ENCODE data around the gene GSTCD. TPM values are rescaled to one million over a fixed set of nuclear protein-coding genes. Genes with fewer than 3 reads are reported as not detected.
"Not testable (repeated sequence)": the region's sequence is repeated elsewhere in the genome, so short reads cannot be mapped to it uniquely, and the experiment has no call there.

GSTCD gene
- total RNA-seq, 1 experiment from 2014 or later, result 17.9 TPM

GRCh38 chr4:105845559-105845958 lies 137.0 kb downstream of the GSTCD start:
- no peak for DNase-seq
- H3K27me3 Mint-ChIP-seq (ENCODE audit: low read depth), result no peaks in the 10 kb centered on the region
- H3K27ac ChIP-seq (ENCODE audit: insufficient read length, low read depth, low read length), result no peak overlapping the region

GRCh38 chr4:105848359-105848758 lies 139.8 kb downstream of the GSTCD start:
- not testable (repeated sequence) for H3K18ac ChIP-seq (ENCODE audit: insufficient read length, low read depth, low read length); H3K9me3 Mint-ChIP-seq; H2AK5ac ChIP-seq (ENCODE audit: insufficient read length, low read length); H3K27me3 ChIP-seq (ENCODE audit: insufficient read depth, low read length); H2BK120ac ChIP-seq (ENCODE audit: low read depth, low read length, poor library complexity, severe bottlenecking); H4K20me1 ChIP-seq (ENCODE audit: control insufficient read depth, insufficient read depth, insufficient read length); H2BK20ac ChIP-seq (ENCODE audit: low read depth, low read length, poor library complexity, severe bottlenecking); H4K8ac ChIP-seq (replicated peaks; ENCODE audit: insufficient read length, low read depth, low read length); H3K9ac ChIP-seq (ENCODE audit: extremely low read depth, insufficient read length, low read length); H3K14ac ChIP-seq (ENCODE audit: insufficient read depth, low read length); H3K4me1 ChIP-seq (ENCODE audit: insufficient read depth, low read length); DNase-seq; H3K9me3 ChIP-seq (ENCODE audit: control insufficient read depth, low read depth, low read length); H3K79me2 ChIP-seq (ENCODE audit: insufficient read depth, low read length); H3K56ac ChIP-seq (ENCODE audit: insufficient read length, low read depth, low read length); H3K4me2 ChIP-seq (ENCODE audit: insufficient read depth, insufficient read length, low read length); H3K36me3 Mint-ChIP-seq (ENCODE audit: insufficient read depth in 1 of 3, low read depth in 3 of 3); H4K5ac ChIP-seq (ENCODE audit: insufficient read length, low read depth, low read length); H3K4ac ChIP-seq (ENCODE audit: low read depth, low read length); H2BK15ac ChIP-seq (ENCODE audit: low read depth, low read length); H3K23me2 ChIP-seq (ENCODE audit: insufficient read length, low read depth, low read length, poor library complexity, severe bottlenecking); H3K4me3 Mint-ChIP-seq; H3K27ac Mint-ChIP-seq; H3T11ph ChIP-seq (ENCODE audit: low read length); H2BK12ac ChIP-seq (ENCODE audit: insufficient read length, low read depth, low read length); H3K23ac ChIP-seq (ENCODE audit: insufficient read length, low read depth, low read length); H3K27me3 Mint-ChIP-seq (ENCODE audit: low read depth); H4K91ac ChIP-seq (ENCODE audit: insufficient read length, low read depth, low read length); H3K4me1 Mint-ChIP-seq; H3K79me1 ChIP-seq (ENCODE audit: insufficient read depth, low read depth, low read length, poor library complexity, severe bottlenecking); H2AFZ ChIP-seq (ENCODE audit: low read length); H2BK5ac ChIP-seq (ENCODE audit: insufficient read length, low read length); H3K27ac ChIP-seq (ENCODE audit: insufficient read length, low read depth, low read length)
- WGBS (ENCODE audit: extremely low coverage, insufficient read length, low lambda C conversion rate), result no CpG with 5 or more reads among the region's 6 CpGs

More at GRCh38 chr4:105845559-105845958, 137.0 kb downstream of the GSTCD start:
- H2BK15ac ChIP-seq (ENCODE audit: low read depth, low read length), result no peak overlapping the region
- no peaks in the 10 kb centered on the region for H3K23me2 ChIP-seq (ENCODE audit: insufficient read length, low read depth, low read length, poor library complexity, severe bottlenecking)
- H4K20me1 ChIP-seq (ENCODE audit: control insufficient read depth, insufficient read depth, insufficient read length), result no peaks in the 10 kb centered on the region
- H3K27me3 ChIP-seq (ENCODE audit: insufficient read depth, low read length), result no peaks in the 10 kb centered on the region
- no peak overlapping the region for H2BK12ac ChIP-seq (ENCODE audit: insufficient read length, low read depth, low read length)
- H4K91ac ChIP-seq (ENCODE audit: insufficient read length, low read depth, low read length), result no peak overlapping the region
- no peak overlapping the region for H2AK5ac ChIP-seq (ENCODE audit: insufficient read length, low read length)
- H2BK20ac ChIP-seq (ENCODE audit: low read depth, low read length, poor library complexity, severe bottlenecking), result no peak overlapping the region
- Mint-ChIP-seq H3K27ac (peak overlapping the region in 2 of 3 experiments; percentile 4 to 38; a peak in 2 of 7 replicates), H3K4me3 (no peak overlapping the region), H3K4me1 (peaks cover 6 to 7% of the 10 kb centered on the region in 2 experiments; a peak in 3 of 4 replicates), H3K9me3 (no peaks in the 10 kb centered on the region), H3K36me3 (ENCODE audit: insufficient read depth in 1 of 3, low read depth in 3 of 3) (peaks cover 0 to 4% (median 3%) of the 10 kb centered on the region in 3 experiments; a peak in 6 of 7 replicates)
- no peak overlapping the region for H3K23ac ChIP-seq (ENCODE audit: insufficient read length, low read depth, low read length)
- no peak overlapping the region for H3K14ac ChIP-seq (ENCODE audit: insufficient read depth, low read length)
- no peak overlapping the region for H4K5ac ChIP-seq (ENCODE audit: insufficient read length, low read depth, low read length)
- no peak overlapping the region for H2AFZ ChIP-seq (ENCODE audit: low read length)
- no peak overlapping the region for H3K4me2 ChIP-seq (ENCODE audit: insufficient read depth, insufficient read length, low read length)
- no peak overlapping the region for H3K9ac ChIP-seq (ENCODE audit: extremely low read depth, insufficient read length, low read length)
- no CpG with 5 or more reads among the region's 3 CpGs for WGBS (ENCODE audit: extremely low coverage, insufficient read length, low lambda C conversion rate)
- no peak for TF ChIP-seq CTCF (conservative IDR thresholded peaks at IDR 0.05)
- no peaks in the 10 kb centered on the region for H3K9me3 ChIP-seq (ENCODE audit: control insufficient read depth, low read depth, low read length)
- H2BK5ac ChIP-seq (ENCODE audit: insufficient read length, low read length), result no peak overlapping the region
- no peak overlapping the region for H3K4ac ChIP-seq (ENCODE audit: low read depth, low read length)
- H3K56ac ChIP-seq (ENCODE audit: insufficient read length, low read depth, low read length), result no peak overlapping the region
- H3K79me1 ChIP-seq (ENCODE audit: insufficient read depth, low read depth, low read length, poor library complexity, severe bottlenecking), result no peaks in the 10 kb centered on the region
- no peaks in the 10 kb centered on the region; the same call in 1 of the 2 replicates for H3K4me1 ChIP-seq (ENCODE audit: insufficient read depth, low read length)
- H4K8ac ChIP-seq (replicated peaks; ENCODE audit: insufficient read length, low read depth, low read length), result no peak overlapping the region
- H2BK120ac ChIP-seq (ENCODE audit: low read depth, low read length, poor library complexity, severe bottlenecking), result no peak overlapping the region
- H3K18ac ChIP-seq (ENCODE audit: insufficient read length, low read depth, low read length), result no peak overlapping the region
- no peak overlapping the region for H3T11ph ChIP-seq (ENCODE audit: low read length)
- H3K79me2 ChIP-seq (ENCODE audit: insufficient read depth, low read length), result no peaks in the 10 kb centered on the region
